AG09309 (cell line): ENCODE measurements around the gene NDUFA12.

ENCODE experiments used
- DNase-seq: peaks from one replicate; pipeline ENCODE4 v3.0.0-alpha.2; 2010; ENCODE audit warnings: low read depth
- H3K4me3 ChIP-seq: 2 replicates; pipeline ENCODE4 v1.5.1; 2011; ENCODE audit warnings: mild to moderate bottlenecking, low read depth, low read length, moderate library complexity; ENCODE audit not compliant: control insufficient read depth
- CTCF ChIP-seq: IDR thresholded peaks from 2 replicates; pipeline ENCODE4 v1.5.1; 2011; ENCODE audit warnings: mild to moderate bottlenecking, low read depth, low read length, inconsistent platforms; ENCODE audit not compliant: insufficient read depth, control insufficient read depth; ENCODE audit errors: missing control alignments

The NDUFA12 gene

GRCh38 chr12:95014554-95014953 lies 11.1 kb upstream of the NDUFA12 start:
- no peak for DNase-seq
- no peak for TF ChIP-seq CTCF

GRCh38 chr12:95006206-95006605 lies 2.7 kb upstream of the NDUFA12 start:
- DNase-seq, result no peak
- TF ChIP-seq CTCF, result no peak
- no peak overlapping the region for H3K4me3 ChIP-seq

More at GRCh38 chr12:95014554-95014953, 11.1 kb upstream of the NDUFA12 start:
- no peak overlapping the region for H3K4me3 ChIP-seq

- TF ChIP-seq CTCF, result no peak
- no peak for DNase-seq
- H3K4me3 ChIP-seq, result no peak overlapping the region
These were observed 1.1 kb upstream of the NDUFA12 start for GRCh38 chr12:95004610-95005009.

GRCh38 chr12:95003921-95004272 lies 400 bp upstream of the NDUFA12 start:
- TF ChIP-seq CTCF, result no peak
- no peak for DNase-seq
- H3K4me3 ChIP-seq, result peak overlapping the region; percentile 69

GRCh38 chr12:95002754-95003153 lies 743 bp downstream of the NDUFA12 start:
- no peak for TF ChIP-seq CTCF
- peak overlapping the region; percentile 69 for H3K4me3 ChIP-seq
- no peak for DNase-seq

GRCh38 chr12:94998326-94998725 lies 5.2 kb downstream of the NDUFA12 start:
- TF ChIP-seq CTCF, result no peak
- no peak for DNase-seq
- H3K4me3 ChIP-seq, result no peak overlapping the region

GRCh38 chr12:94997726-94998125 lies 5.8 kb downstream of the NDUFA12 start:
- H3K4me3 ChIP-seq, result no peak overlapping the region
- no peak for TF ChIP-seq CTCF
- no peak for DNase-seq
